Activated CD4-positive, alpha-beta T cell treated with anti-CD3 and anti-CD28 coated beads, Interleukin-2, amount 10 ng/mL, durations not matched to agents 24 days and 14 days (primary cell): ENCODE measurements around the gene ADGRG1. TPM values are rescaled to one million over a fixed set of nuclear protein-coding genes. Genes with fewer than 3 reads are reported as not detected.
"Not testable (repeated sequence)": the region's sequence is repeated elsewhere in the genome, so short reads cannot be mapped to it uniquely, and the experiment has no call there.

Experiments used
- DNase-seq: peaks from one replicate; pipeline ENCODE4 v3.0.0; 2022
- H3K27ac Mint-ChIP-seq: one replicate; pipeline ENCODE4 v1.8.0; 2022; ENCODE audit warnings: mild to moderate bottlenecking, mixed read lengths
- H3K27me3 Mint-ChIP-seq: one replicate; pipeline ENCODE4 v1.8.0; 2022; ENCODE audit warnings: mixed read lengths
- H3K36me3 Mint-ChIP-seq: one replicate; pipeline ENCODE4 v1.8.0; 2022; ENCODE audit warnings: low read depth, mild to moderate bottlenecking, mixed read lengths
- H3K4me1 Mint-ChIP-seq: one replicate; pipeline ENCODE4 v1.8.0; 2021; ENCODE audit warnings: mixed read lengths
- H3K4me3 Mint-ChIP-seq: one replicate; pipeline ENCODE4 v1.8.0; 2022; ENCODE audit warnings: mild to moderate bottlenecking, moderate library complexity, mixed read lengths
- H3K9me3 Mint-ChIP-seq: one replicate; pipeline ENCODE4 v1.8.0; 2021; ENCODE audit warnings: mixed read lengths
- intact Hi-C: fragments of 100-400 bp; cut with micrococcal nuclease; formaldehyde crosslinking; loops from one replicate; pipeline ENCODE4 v1.15.1; 2023
- total RNA-seq: library from RNA; stranded (reverse); gene quantifications from 2 replicates; pipeline ENCODE4 v1.2.3, GENCODE V29; 2022

Gene ADGRG1
- 3.8 and 4.8 TPM in 2 replicates for total RNA-seq

DNA sequence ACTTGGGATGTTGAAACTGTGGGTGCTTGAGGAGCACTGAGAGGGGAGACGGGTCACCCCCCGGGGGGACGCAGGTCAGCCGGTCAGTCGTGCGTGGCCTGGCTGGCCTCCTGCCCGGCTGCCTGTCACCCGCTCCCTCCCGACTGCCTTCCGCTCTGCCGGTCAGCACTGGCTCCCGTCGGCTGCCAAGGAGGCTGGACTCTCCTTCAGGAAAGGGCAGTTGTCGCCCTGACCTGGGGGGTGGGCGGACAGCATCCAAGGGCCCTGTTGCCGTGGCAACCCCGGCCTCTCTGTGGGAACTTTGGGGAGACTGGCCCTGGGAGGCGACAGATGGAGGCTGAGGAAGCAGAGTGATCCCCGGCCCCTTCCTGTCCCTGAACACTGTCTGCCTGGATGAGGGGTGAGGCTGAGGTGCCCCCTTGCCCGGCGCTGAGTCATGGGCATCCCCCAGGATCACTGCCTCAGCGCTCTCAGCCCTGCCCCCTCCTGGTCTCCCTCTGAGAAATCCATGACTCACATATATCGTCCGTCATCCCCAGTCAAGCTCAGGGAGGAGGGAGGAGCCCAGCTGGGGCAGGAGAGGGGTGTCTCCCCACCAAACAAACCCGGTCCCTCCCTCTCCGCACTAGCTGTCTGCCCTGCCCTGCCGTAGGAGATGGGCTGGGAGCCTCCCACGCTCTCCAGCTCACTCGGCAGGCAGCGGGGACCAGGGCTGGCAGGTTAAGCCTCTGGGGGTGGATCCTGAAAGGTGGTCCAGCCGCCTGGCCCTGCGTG lies at the start of gene ADGRG1:
Gene ADGRG1, plus strand, starts transcription at position 623 of the 774 bp plus-strand sequence. CDS start 21,658 bp downstream, outside the sequence.
- Mint-ChIP-seq H3K27me3 (peaks cover 24% of the 10 kb centered on the region), H3K9me3 (no peaks in the 10 kb centered on the region), H3K4me1 (peaks cover 16% of the 10 kb centered on the region), H3K36me3 (no peaks in the 10 kb centered on the region), H3K4me3 (peak within 1 kb of the TSS; percentile 72), H3K27ac (peak within 1 kb of the TSS; percentile 75)
- DNase-seq, result peak; percentile 81
- intact Hi-C loops, result loop anchor here (1.0 to 5.0 kb wide), 3 partner anchors 17 to 36 kb away; no protein-coding TSS in a partner anchor

GRCh38 chr16:57579361-57579665 lies 49.1 kb upstream of the ADGRG1 start:
- no peak for DNase-seq
- intact Hi-C loops, result loop anchor here (10.0 kb wide), 1 partner anchor 225 kb away; the partner anchor contains the start of gene KIFC3
- no peaks in the 10 kb centered on the region for H3K36me3 Mint-ChIP-seq
- no peaks in the 10 kb centered on the region for H3K27me3 Mint-ChIP-seq
- H3K4me1 Mint-ChIP-seq, result peaks cover 42% of the 10 kb centered on the region
- H3K4me3 Mint-ChIP-seq, result no peak overlapping the region
- peak overlapping the region; percentile 96 for H3K27ac Mint-ChIP-seq
- no peaks in the 10 kb centered on the region for H3K9me3 Mint-ChIP-seq

DNA sequence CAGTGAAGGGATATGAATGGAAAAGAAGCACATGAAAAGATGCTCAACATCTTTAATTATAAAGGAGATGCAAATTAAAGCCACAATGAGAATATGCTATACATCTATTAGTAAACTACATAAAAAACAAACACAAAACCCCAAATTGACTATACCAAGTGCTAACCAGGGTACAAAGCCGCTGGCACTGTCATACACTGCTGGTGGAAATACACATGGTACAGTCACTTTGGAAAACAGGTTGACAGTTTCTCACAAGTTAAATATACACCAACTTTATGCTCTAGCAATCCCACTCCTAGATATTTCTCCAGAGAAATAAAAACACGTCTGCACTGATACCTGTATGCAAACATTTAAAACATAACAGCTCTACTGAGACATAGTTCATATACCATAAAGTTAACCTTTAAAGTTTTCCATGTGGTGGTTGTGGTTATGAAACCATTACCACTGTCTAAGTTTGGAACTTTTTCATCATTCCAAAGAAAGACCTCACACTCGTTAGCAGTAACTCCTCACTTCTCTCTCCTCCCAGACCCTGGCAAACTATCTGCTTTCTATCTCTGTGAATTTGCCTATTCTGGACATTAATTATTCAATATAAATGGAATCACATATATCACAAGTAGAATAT lies 43.3 kb upstream of the ADGRG1 start:
- peak overlapping the region; percentile 70 for H3K27ac Mint-ChIP-seq
- H3K27me3 Mint-ChIP-seq, result no peaks in the 10 kb centered on the region
- peaks cover 14% of the 10 kb centered on the region for H3K4me1 Mint-ChIP-seq
- intact Hi-C loops, result no loop called here
- no peaks in the 10 kb centered on the region for H3K36me3 Mint-ChIP-seq
- H3K4me3 Mint-ChIP-seq, result no peak overlapping the region
- no peak for DNase-seq
- no peaks in the 10 kb centered on the region for H3K9me3 Mint-ChIP-seq

- Mint-ChIP-seq H3K4me1 (peaks cover 43% of the 10 kb centered on the region), H3K9me3 (peaks cover 12% of the 10 kb centered on the region), H3K4me3 (no peak overlapping the region), H3K27me3 (no peaks in the 10 kb centered on the region), H3K27ac (no peak overlapping the region), H3K36me3 (peaks cover 6% of the 10 kb centered on the region)
- intact Hi-C loops, result no loop called here
- no peak for DNase-seq
Observed at GRCh38 chr16:57588831-57589230, 39.6 kb upstream of the ADGRG1 start.

DNA sequence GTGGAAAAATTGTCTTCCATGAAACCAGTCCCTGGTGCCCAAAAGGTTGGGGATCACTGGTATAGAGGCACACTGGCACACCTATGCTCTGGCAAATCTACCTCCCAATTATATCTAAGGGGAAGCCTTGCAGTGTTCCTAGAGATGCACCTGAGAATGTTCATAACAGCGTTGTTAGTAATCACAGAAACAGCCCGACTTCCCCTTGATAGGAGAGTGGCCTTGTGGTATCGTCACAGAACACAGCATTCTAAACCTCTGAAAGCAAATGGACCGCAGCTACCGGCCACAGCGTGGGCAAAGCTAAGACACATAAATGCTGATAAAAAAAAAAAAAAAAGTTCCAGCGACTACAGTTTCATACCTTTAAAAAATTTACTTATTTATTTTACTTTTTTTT lies 39.1 kb upstream of the ADGRG1 start:
- intact Hi-C loops, result no loop called here
- no peak overlapping the region for H3K27ac Mint-ChIP-seq

DNA sequence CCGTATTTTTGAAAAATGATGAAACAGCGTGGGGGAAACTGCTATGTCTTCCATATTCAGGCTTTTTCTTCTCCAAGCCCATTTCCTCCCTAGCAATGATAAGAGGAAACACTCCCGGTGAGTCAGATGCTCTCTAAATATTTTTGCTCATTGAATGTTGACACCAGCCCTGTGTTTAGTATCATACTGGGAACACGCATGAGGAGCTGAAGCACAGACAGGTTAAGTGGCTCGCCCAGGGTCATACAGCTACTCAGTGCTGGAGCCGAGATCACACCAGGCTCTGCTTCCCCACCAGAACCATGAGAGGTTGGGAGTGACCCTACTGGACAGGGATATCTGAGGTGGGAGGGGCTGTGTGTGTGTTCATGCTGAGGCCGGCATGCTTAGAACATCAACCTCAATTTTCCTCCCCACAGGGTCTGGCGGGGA lies 37.8 kb upstream of the ADGRG1 start:
- Mint-ChIP-seq H3K27ac (peak overlapping the region; percentile 94), H3K9me3 (peaks cover 15% of the 10 kb centered on the region), H3K27me3 (no peaks in the 10 kb centered on the region), H3K4me1 (peaks cover 36% of the 10 kb centered on the region), H3K4me3 (peak overlapping the region; percentile 79), H3K36me3 (peaks cover 11% of the 10 kb centered on the region)
- intact Hi-C loops, result loop anchor here (1.0 to 5.0 kb wide), 5 partner anchors 12 to 59 kb away; partner anchors contain the start of gene ADGRG1
- no peak for DNase-seq

More for the DNA sequence above, 39.1 kb upstream of the ADGRG1 start:
- Mint-ChIP-seq H3K36me3 (peaks cover 6% of the 10 kb centered on the region), H3K27me3 (no peaks in the 10 kb centered on the region), H3K9me3 (peaks cover 12% of the 10 kb centered on the region), H3K4me3 (no peak overlapping the region), H3K4me1 (peaks cover 43% of the 10 kb centered on the region)
- no peak for DNase-seq

- Mint-ChIP-seq H3K9me3 (peaks cover 16% of the 10 kb centered on the region), H3K4me3 (peak overlapping the region; percentile 79), H3K36me3 (peaks cover 12% of the 10 kb centered on the region), H3K4me1 (peaks cover 37% of the 10 kb centered on the region), H3K27me3 (no peaks in the 10 kb centered on the region), H3K27ac (peak overlapping the region; percentile 94)
- peak; percentile 90 for DNase-seq
- intact Hi-C loops, result loop anchor here (1.0 to 5.0 kb wide), 5 partner anchors 11 to 58 kb away; partner anchors contain the start of gene ADGRG1
Observed at GRCh38 chr16:57591086-57591869, 37.2 kb upstream of the ADGRG1 start.

GRCh38 chr16:57591870-57592485 lies 36.5 kb upstream of the ADGRG1 start:
- H3K36me3 Mint-ChIP-seq, result peaks cover 14% of the 10 kb centered on the region
- peak overlapping the region; percentile 94 for H3K27ac Mint-ChIP-seq
- no peak for DNase-seq
- peaks cover 16% of the 10 kb centered on the region for H3K9me3 Mint-ChIP-seq
- peaks cover 40% of the 10 kb centered on the region for H3K4me1 Mint-ChIP-seq
- intact Hi-C loops, result loop anchor here (1.0 to 5.0 kb wide), 5 partner anchors 10 to 57 kb away; partner anchors contain the start of gene ADGRG1
- peak overlapping the region; percentile 79 for H3K4me3 Mint-ChIP-seq
- no peaks in the 10 kb centered on the region for H3K27me3 Mint-ChIP-seq

DNA sequence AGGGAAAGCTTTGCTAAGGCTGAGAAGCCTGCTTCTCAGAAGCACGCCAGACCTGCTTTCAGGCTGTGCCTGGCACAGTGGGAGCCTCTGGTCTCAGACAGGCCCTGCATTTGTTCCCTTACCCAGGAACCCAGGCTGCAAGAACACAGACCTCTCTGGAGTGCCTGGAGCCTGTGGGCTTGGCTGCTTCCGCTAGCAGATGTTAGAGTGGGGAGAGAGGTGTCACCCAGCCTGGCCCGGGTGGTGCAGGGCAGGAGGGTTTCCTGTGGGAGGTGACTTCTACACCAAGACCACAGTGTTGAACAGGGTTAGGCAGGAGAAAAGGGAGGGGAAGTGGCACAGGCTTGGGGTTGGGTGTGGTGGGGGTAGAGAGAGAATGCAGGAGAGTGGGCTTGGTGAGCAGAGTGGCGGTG lies 35.8 kb upstream of the ADGRG1 start:
- Mint-ChIP-seq H3K4me3 (peak overlapping the region; percentile 79), H3K27ac (peak overlapping the region; percentile 94), H3K9me3 (peaks cover 16% of the 10 kb centered on the region), H3K27me3 (no peaks in the 10 kb centered on the region), H3K4me1 (peaks cover 41% of the 10 kb centered on the region), H3K36me3 (peaks cover 14% of the 10 kb centered on the region)
- peak; percentile 92 for DNase-seq
- intact Hi-C loops, result loop anchor here (5.0 kb wide), 1 partner anchor 35 kb away; the partner anchor contains the start of gene ADGRG1

DNA sequence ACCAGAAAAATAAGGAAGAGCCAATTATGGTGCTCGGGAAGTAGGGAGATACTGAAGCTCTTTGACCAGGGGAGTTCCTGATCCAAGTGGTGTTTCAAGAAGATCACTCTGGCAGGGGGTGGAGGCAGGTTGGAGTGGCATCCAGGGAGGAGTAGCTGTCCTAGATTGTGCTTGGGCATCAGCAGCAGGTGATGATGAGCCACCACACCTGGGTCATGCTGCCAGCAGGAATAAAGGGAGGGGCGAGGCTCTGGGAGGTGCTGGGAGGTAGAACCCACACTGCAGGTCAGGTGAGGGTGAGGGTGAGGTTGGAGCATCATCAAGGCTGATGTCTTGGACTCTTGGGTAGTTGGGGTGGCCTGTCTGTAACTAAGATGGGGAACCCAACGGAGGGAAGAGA lies 35.4 kb upstream of the ADGRG1 start:
- Mint-ChIP-seq H3K27me3 (no peaks in the 10 kb centered on the region), H3K4me1 (peaks cover 41% of the 10 kb centered on the region), H3K9me3 (peaks cover 16% of the 10 kb centered on the region), H3K36me3 (peaks cover 14% of the 10 kb centered on the region), H3K27ac (peak overlapping the region; percentile 94), H3K4me3 (peak overlapping the region; percentile 79)
- DNase-seq, result no peak
- intact Hi-C loops, result loop anchor here (5.0 kb wide), 1 partner anchor 34 kb away; the partner anchor contains the start of gene ADGRG1

- DNase-seq, result no peak
- peaks cover 42% of the 10 kb centered on the region for H3K4me1 Mint-ChIP-seq
- intact Hi-C loops, result loop anchor here (5.0 kb wide), 1 partner anchor 33 kb away; the partner anchor contains the start of gene ADGRG1
- no peak overlapping the region for H3K27ac Mint-ChIP-seq
- peaks cover 16% of the 10 kb centered on the region for H3K9me3 Mint-ChIP-seq
- peaks cover 17% of the 10 kb centered on the region for H3K36me3 Mint-ChIP-seq
- no peaks in the 10 kb centered on the region for H3K27me3 Mint-ChIP-seq
- no peak overlapping the region for H3K4me3 Mint-ChIP-seq
Observed at GRCh38 chr16:57593990-57594389, 34.4 kb upstream of the ADGRG1 start.

- DNase-seq, result no peak
- H3K4me3 Mint-ChIP-seq, result no peak overlapping the region
- H3K4me1 Mint-ChIP-seq, result peaks cover 42% of the 10 kb centered on the region
- no peaks in the 10 kb centered on the region for H3K27me3 Mint-ChIP-seq
- no peak overlapping the region for H3K27ac Mint-ChIP-seq
- intact Hi-C loops, result loop anchor here (5.0 kb wide), 1 partner anchor 33 kb away; the partner anchor contains the start of gene ADGRG1
- H3K36me3 Mint-ChIP-seq, result peaks cover 19% of the 10 kb centered on the region
- H3K9me3 Mint-ChIP-seq, result peaks cover 16% of the 10 kb centered on the region
Observed at GRCh38 chr16:57594531-57595031, 33.8 kb upstream of the ADGRG1 start.

DNA sequence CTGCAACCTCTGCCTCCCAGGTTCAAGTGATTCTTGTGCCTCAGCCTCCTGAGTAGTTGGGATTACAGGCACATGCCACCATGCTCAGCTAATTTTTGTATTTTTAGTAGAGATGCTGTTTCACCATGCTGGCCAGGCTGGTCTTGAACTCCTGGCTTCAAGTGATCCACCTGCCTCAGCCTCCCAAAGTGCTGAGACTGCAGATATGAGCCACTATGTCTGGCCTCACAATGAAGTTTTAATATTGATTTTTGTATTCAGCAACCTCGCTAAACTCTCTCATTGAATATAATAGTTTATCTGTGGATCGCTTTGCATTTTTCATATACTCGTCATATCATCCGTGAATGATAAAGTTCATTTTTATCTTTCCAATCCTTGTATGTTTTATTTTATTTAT lies 32.2 kb upstream of the ADGRG1 start:
- intact Hi-C loops, H3K4me3 Mint-ChIP-seq, H3K27me3 Mint-ChIP-seq, H3K27ac Mint-ChIP-seq, DNase-seq: not testable (repeated sequence)
- H3K36me3 Mint-ChIP-seq, result peaks cover 21% of the 10 kb centered on the region
- peaks cover 16% of the 10 kb centered on the region for H3K9me3 Mint-ChIP-seq
- H3K4me1 Mint-ChIP-seq, result peaks cover 37% of the 10 kb centered on the region
